GM23248 (cell line): ENCODE measurements around the gene LRRC18. TPM values are rescaled to one million over a fixed set of nuclear protein-coding genes. Genes with fewer than 3 reads are reported as not detected.

Experiments used
- DNase-seq: peaks from one replicate; pipeline ENCODE4 v3.0.0-alpha.2; 2015
- H2AFZ ChIP-seq: fragments of 200-600 bp; sonication (generic); 2 replicates; pipeline ENCODE4 v1.6.1; 2016; ENCODE audit warnings: antibody characterized with exemption
- H3F3A ChIP-seq: fragments of 200-600 bp; sonication (generic); 2 replicates; pipeline ENCODE4 v1.6.1; 2016; ENCODE audit warnings: mild to moderate bottlenecking, antibody characterized with exemption, mixed run types; ENCODE audit not compliant: insufficient read depth
- H3K27ac ChIP-seq: fragments of 200-600 bp; sonication (generic); 2 replicates; pipeline ENCODE4 v1.5.1; 2016; ENCODE audit warnings: mild to moderate bottlenecking
- H3K27me3 ChIP-seq: fragments of 200-600 bp; sonication (generic); replicated peaks from 2 replicates; pipeline ENCODE4 v1.6.1; 2016; ENCODE audit warnings: mild to moderate bottlenecking; ENCODE audit not compliant: insufficient read depth
- H3K36me3 ChIP-seq: fragments of 200-600 bp; sonication (generic); 2 replicates; pipeline ENCODE4 v1.6.1; 2016; ENCODE audit warnings: low read depth, mild to moderate bottlenecking
- H3K4me1 ChIP-seq: fragments of 200-600 bp; sonication (generic); 2 replicates; pipeline ENCODE4 v1.6.1; 2016; ENCODE audit warnings: mild to moderate bottlenecking; ENCODE audit not compliant: insufficient read depth
- H3K4me2 ChIP-seq: fragments of 200-600 bp; sonication (generic); one replicate; pipeline ENCODE4 v1.6.1; 2016; ENCODE audit warnings: mild to moderate bottlenecking; ENCODE audit not compliant: unreplicated experiment
- H3K4me3 ChIP-seq: fragments of 200-600 bp; sonication (generic); 2 replicates; pipeline ENCODE4 v1.5.1; 2016; ENCODE audit warnings: mild to moderate bottlenecking
- H3K79me2 ChIP-seq: fragments of 200-600 bp; sonication (generic); 2 replicates; pipeline ENCODE4 v1.6.1; 2016; ENCODE audit warnings: mild to moderate bottlenecking; ENCODE audit not compliant: insufficient read depth
- H3K9ac ChIP-seq: fragments of 200-600 bp; sonication (generic); 2 replicates; pipeline ENCODE4 v1.6.1; 2016; ENCODE audit warnings: mild to moderate bottlenecking
- H3K9me2 ChIP-seq: fragments of 200-600 bp; sonication (generic); 2 replicates; pipeline ENCODE4 v1.6.1; 2016; ENCODE audit warnings: mixed run types, mild to moderate bottlenecking, moderate library complexity; ENCODE audit not compliant: insufficient read depth
- H3K9me3 ChIP-seq: fragments of 200-600 bp; sonication (generic); one replicate; pipeline ENCODE4 v1.6.1; 2017; ENCODE audit warnings: low read depth
- H4K20me1 ChIP-seq: fragments of 200-600 bp; sonication (generic); 2 replicates; pipeline ENCODE4 v1.6.0; 2016; ENCODE audit not compliant: insufficient read depth
- EZH2 ChIP-seq: fragments of 200-600 bp; sonication (generic); IDR thresholded peaks from 2 replicates; pipeline ENCODE4 v1.6.1; 2018; ENCODE audit warnings: antibody characterized with exemption, mild to moderate bottlenecking; ENCODE audit not compliant: insufficient read depth, poor library complexity, severe bottlenecking
- EZH2phosphoT487 ChIP-seq: fragments of 200-600 bp; sonication (generic); IDR thresholded peaks from 2 replicates; pipeline ENCODE4 v1.6.1; 2018; ENCODE audit warnings: antibody characterized with exemption, moderate library complexity, mild to moderate bottlenecking, low read depth; ENCODE audit not compliant: insufficient read depth
- WGBS, 2 experiments: methylation state at CpG; one replicate each; pipeline ENCODE4 v1.1.6; 2015 to 2017; ENCODE audit warnings: low lambda C conversion rate in 2 of 2, low coverage in 1 of 2; ENCODE audit errors: missing lambda C conversion rate in 2 of 2; 5-methylcytosine and 5-hydroxymethylcytosine counted together
- in situ Hi-C: fragments of 300-500 bp; cut with MboI; formaldehyde crosslinking; loops from 2 replicates; pipeline ENCODE4 v1.15.0; 2020
- polyA plus RNA-seq: library from polyadenylated mRNA; unstranded; fragments of >200 nt; fragmentation: Nextera tagmentation; extraction: Ambion mirVana; gene quantifications from 2 replicates; pipeline ENCODE4 v1.2.1, GENCODE V29; 2016
- total RNA-seq: library from RNA; depleted of rRNA; stranded (reverse); fragments of >200 nt; shearing (Covaris generic); gene quantifications from 2 replicates; pipeline ENCODE4 v1.2.3, GENCODE V29; 2014

LRRC18 gene
- total and polyA plus RNA-seq, 2 experiments from 2014 or later: not detected

DNA sequence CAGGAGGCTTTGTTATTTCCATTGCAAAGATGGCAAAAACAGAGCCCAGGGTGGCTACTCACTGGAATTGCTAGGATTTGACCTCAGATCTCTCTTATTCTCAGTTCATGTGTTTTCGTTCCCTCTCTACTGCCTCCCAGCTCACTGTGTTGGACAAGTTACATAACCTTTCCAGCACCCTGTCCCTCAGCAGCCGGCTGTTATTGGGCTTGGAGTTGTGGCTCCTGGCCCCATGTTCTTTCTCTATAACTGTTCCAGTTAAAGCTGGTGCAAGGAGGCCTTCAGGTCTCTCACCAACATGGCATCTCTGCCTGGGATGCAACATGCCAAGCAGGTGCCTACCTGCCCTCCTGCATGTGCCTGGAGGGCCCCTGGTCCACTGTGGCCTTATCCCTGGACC lies 56.8 kb downstream of the LRRC18 start:
- in situ Hi-C loops: no loop called here
- WGBS, 2 experiments: 42 to 50% methylated on average over 2 of the region's 2 CpGs
- H3K9me3 ChIP-seq: no peaks in the 10 kb centered on the region

GRCh38 chr10:48881937-48882336 lies 57.7 kb downstream of the LRRC18 start:
- Histone ChIP-seq H3K9me2 (no peaks in the 10 kb centered on the region), H3K9ac (no peak overlapping the region), H2AFZ (no peak overlapping the region), H3K9me3 (no peaks in the 10 kb centered on the region), H3K27me3 (peaks cover 4% of the 10 kb centered on the region; the same call in 1 of the 2 replicates), H3K36me3 (no peaks in the 10 kb centered on the region), H3K27ac (no peak overlapping the region), H3K4me3 (no peak overlapping the region), H3K4me1 (no peaks in the 10 kb centered on the region), H3K4me2 (no peak overlapping the region), H3F3A (no peaks in the 10 kb centered on the region), H3K79me2 (no peaks in the 10 kb centered on the region), H4K20me1 (no peaks in the 10 kb centered on the region)
- TF ChIP-seq EZH2: no peak
- TF ChIP-seq EZH2phosphoT487: no peak
- in situ Hi-C loops: no loop called here
- DNase-seq: no peak
- WGBS, 2 experiments: 9 to 21% methylated on average over 1 of the region's 1 CpG

More for the DNA sequence above, 56.8 kb downstream of the LRRC18 start:
- no peak overlapping the region for H2AFZ ChIP-seq
- no peaks in the 10 kb centered on the region for H3K4me1 ChIP-seq
- no peaks in the 10 kb centered on the region for H3K9me2 ChIP-seq
- no peak overlapping the region for H3K27ac ChIP-seq
- no peak overlapping the region for H3K4me3 ChIP-seq
- TF ChIP-seq EZH2phosphoT487 (no peak), EZH2 (no peak)
- no peaks in the 10 kb centered on the region for H3K36me3 ChIP-seq
- H3K27me3 ChIP-seq: peaks cover 4% of the 10 kb centered on the region; the same call in 1 of the 2 replicates
- no peak for DNase-seq
- no peaks in the 10 kb centered on the region for H4K20me1 ChIP-seq
- no peaks in the 10 kb centered on the region for H3F3A ChIP-seq
- no peak overlapping the region for H3K4me2 ChIP-seq
- no peak overlapping the region for H3K9ac ChIP-seq
- no peaks in the 10 kb centered on the region for H3K79me2 ChIP-seq

- in situ Hi-C loops: no loop called here
- WGBS, 2 experiments: 67 to 69% methylated on average over 11 of the region's 11 CpGs
Measured at GRCh38 chr10:48880016-48880705, 59.5 kb downstream of the LRRC18 start.

DNA sequence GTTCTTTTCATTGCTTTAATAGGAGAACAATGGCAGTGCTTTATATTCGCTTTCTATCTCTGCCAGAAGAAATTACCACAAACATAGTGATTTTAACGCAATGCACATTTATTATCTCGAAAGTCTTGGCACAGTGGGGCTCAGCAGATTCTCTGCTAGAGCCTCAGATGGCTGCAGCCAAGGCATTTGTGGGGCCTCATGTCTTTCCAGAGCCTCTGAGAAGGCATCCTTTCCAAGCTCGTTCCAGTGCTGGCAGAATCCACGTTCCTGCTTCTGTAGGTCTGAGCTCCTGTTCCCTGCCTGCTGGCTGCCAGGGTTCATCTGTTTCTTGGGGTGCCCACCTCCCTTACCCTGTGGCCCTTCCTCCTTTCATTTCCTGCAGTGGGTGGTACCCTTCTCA lies 60.2 kb downstream of the LRRC18 start:
- H3K4me1 ChIP-seq: no peaks in the 10 kb centered on the region
- H4K20me1 ChIP-seq: no peaks in the 10 kb centered on the region
- H3K27me3 ChIP-seq: peaks cover 4% of the 10 kb centered on the region
- WGBS, 2 experiments: 29 to 35% methylated on average over 5 of the region's 5 CpGs
- no peak overlapping the region for H3K27ac ChIP-seq
- H2AFZ ChIP-seq: no peak overlapping the region
- H3K9me2 ChIP-seq: no peaks in the 10 kb centered on the region
- H3K79me2 ChIP-seq: no peaks in the 10 kb centered on the region
- TF ChIP-seq EZH2phosphoT487: no peak
- no peak for TF ChIP-seq EZH2
- H3K4me3 ChIP-seq: no peak overlapping the region
- in situ Hi-C loops: no loop called here
- H3K9ac ChIP-seq: no peak overlapping the region
- no peaks in the 10 kb centered on the region for H3F3A ChIP-seq
- no peaks in the 10 kb centered on the region for H3K36me3 ChIP-seq
- no peak for DNase-seq
- no peaks in the 10 kb centered on the region for H3K9me3 ChIP-seq
- no peak overlapping the region for H3K4me2 ChIP-seq

More at GRCh38 chr10:48880016-48880705, 59.5 kb downstream of the LRRC18 start:
- H3K9me3 ChIP-seq: no peaks in the 10 kb centered on the region
- H3K9ac ChIP-seq: no peak overlapping the region
- H3F3A ChIP-seq: no peaks in the 10 kb centered on the region
- H4K20me1 ChIP-seq: no peaks in the 10 kb centered on the region
- no peaks in the 10 kb centered on the region for H3K36me3 ChIP-seq
- no peaks in the 10 kb centered on the region for H3K4me1 ChIP-seq
- no peak for DNase-seq
- H2AFZ ChIP-seq: no peak overlapping the region
- no peaks in the 10 kb centered on the region; the same call in 1 of the 2 replicates for H3K27me3 ChIP-seq
- no peaks in the 10 kb centered on the region for H3K79me2 ChIP-seq
- no peak overlapping the region for H3K27ac ChIP-seq
- H3K4me2 ChIP-seq: no peak overlapping the region
- H3K9me2 ChIP-seq: no peaks in the 10 kb centered on the region
- no peak overlapping the region for H3K4me3 ChIP-seq
- TF ChIP-seq EZH2 (no peak), EZH2phosphoT487 (no peak)
